Measurements from ENCODE around the gene PKN3. TPM values are rescaled to one million over a fixed set of nuclear protein-coding genes. Genes with fewer than 3 reads are reported as not detected.
A peak's percentile ranks its signal among the peaks of the same experiment; 100 is the strongest.

PKN3 gene
- total and polyA plus RNA-seq, 2 donors (not counting 1 experiment from before 2014, with no cell fraction given), result 1.4 to 3.7 TPM

DNA sequence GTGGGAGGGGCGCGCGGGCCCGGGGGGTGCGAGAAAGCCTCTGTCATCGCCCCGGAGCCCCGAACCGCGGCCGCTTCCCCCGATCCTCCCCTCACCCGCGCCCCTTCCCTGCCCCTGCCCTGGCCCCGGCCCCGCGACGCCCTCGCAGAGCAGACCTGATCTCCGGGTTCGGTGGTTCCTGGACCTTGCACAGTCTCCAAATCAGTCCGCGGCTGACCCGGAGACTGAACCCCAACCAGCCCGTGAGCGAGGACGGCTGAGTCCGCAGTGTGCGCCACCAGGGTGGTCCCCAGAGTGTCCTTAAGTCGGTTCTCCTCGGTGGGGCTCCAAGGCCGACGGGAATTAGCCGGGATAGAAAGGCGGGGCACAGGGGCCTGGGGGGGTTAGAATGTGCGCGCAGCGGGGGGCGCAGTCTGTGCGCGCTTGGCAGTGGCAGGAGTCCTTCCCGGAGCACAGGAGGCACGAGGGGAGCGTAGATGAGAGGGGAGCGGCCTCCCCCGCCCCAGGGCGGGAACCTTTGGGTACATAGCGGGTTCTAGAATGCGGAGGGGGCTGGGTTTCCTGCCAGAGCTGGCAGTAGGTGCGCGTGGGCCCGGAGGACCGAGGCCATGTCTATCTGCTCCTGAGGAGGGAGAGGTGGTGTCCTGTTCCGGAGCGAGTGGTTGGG, 779 bp downstream of the PKN3 start:
- Mint-ChIP-seq H3K4me3 (peak overlapping the region; percentile 91), H3K27me3 (no peaks in the 10 kb centered on the region), H3K27ac (peak overlapping the region; percentile 76), H3K9me3 (ENCODE audit: insufficient read depth) (no peaks in the 10 kb centered on the region), H3K4me1 (peaks cover 10% of the 10 kb centered on the region)
- no peak for TF ChIP-seq EZH2 (IDR thresholded peaks at IDR 0.05; ENCODE audit: borderline replicate concordance, insufficient read depth, low read depth, low read length, poor library complexity, severe bottlenecking)
- TF ChIP-seq, protein P1, sequence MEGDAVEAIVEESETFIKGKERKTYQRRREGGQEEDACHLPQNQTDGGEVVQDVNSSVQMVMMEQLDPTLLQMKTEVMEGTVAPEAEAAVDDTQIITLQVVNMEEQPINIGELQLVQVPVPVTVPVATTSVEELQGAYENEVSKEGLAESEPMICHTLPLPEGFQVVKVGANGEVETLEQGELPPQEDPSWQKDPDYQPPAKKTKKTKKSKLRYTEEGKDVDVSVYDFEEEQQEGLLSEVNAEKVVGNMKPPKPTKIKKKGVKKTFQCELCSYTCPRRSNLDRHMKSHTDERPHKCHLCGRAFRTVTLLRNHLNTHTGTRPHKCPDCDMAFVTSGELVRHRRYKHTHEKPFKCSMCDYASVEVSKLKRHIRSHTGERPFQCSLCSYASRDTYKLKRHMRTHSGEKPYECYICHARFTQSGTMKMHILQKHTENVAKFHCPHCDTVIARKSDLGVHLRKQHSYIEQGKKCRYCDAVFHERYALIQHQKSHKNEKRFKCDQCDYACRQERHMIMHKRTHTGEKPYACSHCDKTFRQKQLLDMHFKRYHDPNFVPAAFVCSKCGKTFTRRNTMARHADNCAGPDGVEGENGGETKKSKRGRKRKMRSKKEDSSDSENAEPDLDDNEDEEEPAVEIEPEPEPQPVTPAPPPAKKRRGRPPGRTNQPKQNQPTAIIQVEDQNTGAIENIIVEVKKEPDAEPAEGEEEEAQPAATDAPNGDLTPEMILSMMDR (IDR thresholded peaks at IDR 0.05), result no peak
- no peak overlapping the region for H3K27ac ChIP-seq (ENCODE audit: low read length in 2 of 2)
- H3K27me3 ChIP-seq (replicated peaks in 1 of 4; ENCODE audit: control extremely low read depth in 1 of 4, control insufficient read depth in 3 of 4, insufficient read depth in 4 of 4, low read length in 3 of 4), result no peaks in the 10 kb centered on the region
- H3K4me1 ChIP-seq (ENCODE audit: control insufficient read depth in 2 of 2, insufficient read depth in 2 of 2, low read length in 2 of 2), result peaks cover 9 to 17% of the 10 kb centered on the region in 2 donors
- peak overlapping the region; percentile 88 for H2AFZ ChIP-seq (ENCODE audit: insufficient read depth, low read depth, low read length, poor library complexity, severe bottlenecking)
- no peaks in the 10 kb centered on the region for H3K79me2 ChIP-seq (ENCODE audit: control insufficient read depth, insufficient read depth, low read length)
- H3K9me3 ChIP-seq (ENCODE audit: control extremely low read depth in 1 of 3, control insufficient read depth in 2 of 3, insufficient read depth in 1 of 3, low read length in 2 of 3), result no peaks in the 10 kb centered on the region
- H3K9ac ChIP-seq (ENCODE audit: low read length), result peak overlapping the region; percentile 77
- no peaks in the 10 kb centered on the region for H3K36me3 ChIP-seq (replicated peaks in 1 of 2; ENCODE audit: control extremely low read depth in 1 of 2, control insufficient read depth in 1 of 2, extremely low read depth in 1 of 2, insufficient read depth in 2 of 2, low read length in 1 of 2)
- no peak for DNase-seq
- ChIA-PET POLR2A (no interaction called here), CTCF (interaction anchor here (1.3 kb wide), 1 partner anchor 85 kb away, joined by 3 read pairs; no protein-coding TSS in a partner anchor)
- WGBS (ENCODE audit: insufficient coverage), result 5% methylated on average over 54 of the region's 55 CpGs
- intact Hi-C loops (cut with micrococcal nuclease), result loop anchor here (1.0 to 5.0 kb wide), 4 partner anchors 19 to 225 kb away; partner anchors contain the start of genes DYNC2I2 and ZDHHC12
- H3K4me2 ChIP-seq (replicated peaks; ENCODE audit: low read depth, low read length, poor library complexity, severe bottlenecking), result peak overlapping the region; percentile 98
- ATAC-seq (ENCODE audit: low read depth), result peak; percentile 26
- H3K4me3 ChIP-seq (ENCODE audit: control extremely low read depth in 1 of 5, extremely low read depth in 1 of 5, insufficient read depth in 1 of 5, low read depth in 2 of 5, low read length in 4 of 5), result peak overlapping the region in 4 of 5 experiments; percentile 49 to 83 (median 67)
- H4K20me1 ChIP-seq (ENCODE audit: control insufficient read depth, insufficient read depth, low read length, poor library complexity, severe bottlenecking), result no peaks in the 10 kb centered on the region
